Activated effector memory CD4-positive, alpha-beta T cell treated with Interleukin-2 at 50 U/mL for 16 hours (primary cell): ENCODE results near the gene HTRA1.
A peak's percentile ranks its signal among the peaks of the same experiment; 100 is the strongest.

Source experiments
- DNase-seq: peaks from one replicate; pipeline ENCODE4 v3.0.0-alpha.2; 2020

HTRA1 gene

GRCh38 chr10:122497241-122497640 lies 35.9 kb downstream of the HTRA1 start:
- DNase-seq, result no peak

GRCh38 chr10:122498521-122498920 lies 37.2 kb downstream of the HTRA1 start:
- no peak for DNase-seq

GRCh38 chr10:122499012-122499411 lies 37.7 kb downstream of the HTRA1 start:
- DNase-seq, result no peak

DNA sequence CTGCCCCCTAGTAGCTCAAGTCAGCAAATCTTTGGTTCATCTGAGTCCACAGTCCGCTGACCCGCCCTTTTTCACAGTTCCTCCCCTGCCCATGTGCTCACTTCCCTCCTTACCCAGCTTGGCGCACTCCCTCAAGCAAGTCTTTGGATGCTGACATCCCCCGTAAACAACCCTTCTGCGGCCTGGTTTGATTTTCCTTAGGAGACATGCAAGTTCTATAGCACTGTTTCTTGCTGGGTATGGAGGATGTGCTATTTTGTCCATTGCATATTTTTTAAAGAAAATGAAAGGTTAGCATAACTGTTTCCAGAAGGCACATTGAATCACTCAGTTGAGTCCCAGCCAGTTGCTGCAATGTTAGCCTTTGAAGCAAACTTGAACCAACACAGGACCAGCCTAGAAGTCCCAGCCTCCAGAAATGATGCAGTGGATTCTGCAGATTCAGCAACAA lies 38.2 kb downstream of the HTRA1 start:
- no peak for DNase-seq

DNA sequence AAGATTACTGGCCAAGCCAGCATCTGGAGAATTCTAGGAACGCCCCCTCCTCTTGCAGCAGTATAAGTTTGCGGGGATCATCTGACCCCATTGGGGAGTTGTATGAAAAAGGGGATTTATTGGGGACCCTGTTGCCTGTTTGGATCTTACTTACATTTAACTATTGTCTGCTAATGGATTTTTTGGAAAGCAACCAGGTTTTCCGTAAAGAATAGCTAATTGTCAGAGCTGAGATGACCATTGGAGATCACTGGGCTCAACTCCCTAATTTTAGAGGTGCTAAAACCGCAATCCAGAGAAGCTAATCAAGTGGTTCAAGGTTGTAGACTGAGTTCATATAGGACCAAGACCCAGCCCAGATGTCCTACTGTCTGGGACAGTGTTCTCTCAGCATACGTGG lies 38.8 kb downstream of the HTRA1 start:
- no peak for DNase-seq

GRCh38 chr10:122500726-122501125 lies 39.4 kb downstream of the HTRA1 start:
- DNase-seq, result no peak

GRCh38 chr10:122503012-122503411 lies 41.7 kb downstream of the HTRA1 start:
- no peak for DNase-seq

DNA sequence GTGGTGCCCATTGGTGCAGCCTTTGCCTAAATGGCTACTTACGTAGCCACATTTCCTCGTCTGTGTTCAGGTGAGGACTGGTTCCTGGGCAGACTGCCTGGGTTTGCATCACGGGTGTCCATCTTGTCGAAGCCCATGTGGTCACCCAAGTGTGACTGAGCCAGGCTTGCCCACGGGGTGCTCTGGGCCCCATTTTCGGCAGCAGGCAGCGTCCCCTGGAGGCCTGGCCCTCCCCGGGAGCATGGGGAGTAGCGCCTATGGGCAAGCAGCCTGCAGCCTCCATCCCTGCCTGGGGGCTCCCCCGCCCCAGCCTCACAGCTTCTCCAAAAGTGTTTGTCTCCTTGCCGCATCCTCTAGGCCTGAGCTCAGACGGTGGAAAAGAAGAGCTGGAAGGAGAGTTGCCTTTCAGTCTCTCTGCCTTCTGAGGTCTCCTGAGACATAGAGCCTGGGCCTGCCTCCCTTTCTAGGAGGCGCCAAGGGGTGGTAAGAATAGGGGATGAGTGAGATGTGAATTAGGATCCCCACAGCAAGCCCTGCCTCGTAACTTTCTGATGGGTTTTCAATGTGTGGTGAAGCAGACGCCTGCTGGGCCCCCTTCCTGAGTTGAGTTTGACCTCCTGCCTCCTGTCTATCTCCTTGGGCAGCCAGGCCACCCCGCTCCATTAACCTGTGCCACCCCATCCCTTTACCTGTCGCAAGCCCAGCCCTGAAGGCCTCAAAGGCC lies 42.7 kb downstream of the HTRA1 start:
- DNase-seq, result no peak

DNA sequence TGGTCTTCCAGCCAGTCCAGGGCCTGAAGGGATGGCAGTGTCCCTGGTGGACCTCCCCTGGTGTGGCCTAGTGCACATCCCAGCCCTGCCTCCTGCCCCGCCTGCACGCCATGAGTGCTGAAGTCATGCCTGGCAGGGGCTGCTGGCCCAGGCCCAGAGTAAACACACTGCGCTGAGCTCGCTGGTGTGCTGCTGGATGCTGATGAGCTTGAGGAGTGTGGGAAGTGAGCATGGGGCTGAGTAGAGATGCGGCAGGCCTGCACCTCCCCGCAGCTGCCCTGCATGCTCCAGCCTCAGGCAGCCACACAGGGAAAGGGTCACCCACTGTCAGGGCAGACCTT lies 43.2 kb downstream of the HTRA1 start:
- no peak for DNase-seq

DNA sequence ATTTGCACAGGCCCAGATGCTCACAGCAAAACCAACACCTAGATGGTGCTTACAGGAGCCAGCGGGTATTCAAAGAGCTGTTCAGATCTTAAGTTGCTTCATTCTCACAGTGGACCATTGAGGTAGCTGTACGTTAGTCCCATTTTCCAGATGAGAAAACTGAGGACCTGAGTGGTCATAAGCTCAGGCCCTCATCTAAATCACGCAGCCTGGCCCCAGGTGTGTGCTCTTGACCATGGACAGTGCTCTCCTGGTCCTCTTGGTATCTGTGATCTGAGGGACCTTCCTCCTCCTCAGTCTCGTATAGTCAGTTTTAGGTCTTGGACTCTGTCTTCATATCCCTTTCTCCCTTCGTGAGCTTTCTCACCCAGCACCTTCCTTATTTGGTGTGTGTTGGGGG lies 43.7 kb downstream of the HTRA1 start:
- DNase-seq, result no peak

- no peak for DNase-seq
Measured at GRCh38 chr10:122505885-122506645, 44.7 kb downstream of the HTRA1 start.

GRCh38 chr10:122507616-122508015 lies 46.3 kb downstream of the HTRA1 start:
- no peak for DNase-seq

GRCh38 chr10:122508021-122508420 lies 46.7 kb downstream of the HTRA1 start:
- DNase-seq, result no peak

GRCh38 chr10:122509323-122509722 lies 48.0 kb downstream of the HTRA1 start:
- DNase-seq, result no peak

DNA sequence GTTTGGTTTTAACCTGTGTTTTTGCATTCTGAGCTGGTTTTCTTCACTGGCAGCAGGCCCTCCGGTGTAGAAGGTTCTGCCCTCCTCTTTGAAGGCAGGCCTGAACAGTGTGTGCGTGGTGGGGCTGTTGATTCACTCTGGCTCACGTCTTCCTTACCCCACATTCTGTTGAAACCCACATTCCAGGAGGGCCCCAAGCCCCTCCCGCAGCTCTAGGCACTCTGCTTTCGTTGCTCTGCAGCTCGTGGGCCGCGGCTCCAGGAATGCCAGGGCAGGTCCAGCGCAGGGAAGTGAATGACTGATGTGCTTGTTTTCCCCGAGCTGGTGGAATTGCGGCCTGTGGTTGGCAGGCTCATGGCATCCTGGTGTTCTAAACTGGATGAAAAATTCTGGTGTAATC lies 49.0 kb downstream of the HTRA1 start:
- no peak for DNase-seq

- no peak for DNase-seq
Measured at GRCh38 chr10:122510736-122511135, 49.4 kb downstream of the HTRA1 start.

GRCh38 chr10:122513053-122513452 lies 51.7 kb downstream of the HTRA1 start:
- DNase-seq, result no peak

GRCh38 chr10:122514045-122514840 lies 52.9 kb downstream of the HTRA1 start:
- no peak for DNase-seq

DNA sequence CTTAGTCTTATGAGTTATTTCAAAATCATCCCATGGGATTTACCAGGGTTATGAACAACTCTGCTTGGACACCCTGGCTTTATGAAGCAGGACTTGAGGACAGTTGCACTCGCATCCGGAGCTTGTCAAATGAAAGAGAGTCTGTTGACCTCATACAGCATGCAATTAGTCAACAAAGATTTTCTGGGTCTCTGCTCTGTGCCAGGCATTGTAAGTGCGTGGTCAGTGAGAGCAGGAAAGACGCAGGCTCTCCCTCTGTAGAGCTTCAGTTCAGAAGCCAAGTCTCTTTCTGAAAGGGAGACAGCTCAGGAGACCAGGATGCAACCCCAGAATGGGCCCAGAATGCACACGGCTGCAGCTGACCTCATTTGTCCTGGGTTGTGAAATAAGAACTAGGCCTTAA lies 53.7 kb downstream of the HTRA1 start:
- no peak for DNase-seq

GRCh38 chr10:122515588-122516231 lies 54.4 kb downstream of the HTRA1 start:
- peak; percentile 74 for DNase-seq

- no peak for DNase-seq
Measured at GRCh38 chr10:122516734-122517133, 55.4 kb downstream of the HTRA1 start.

GRCh38 chr10:122519144-122519543 lies 57.8 kb downstream of the HTRA1 start:
- DNase-seq, result no peak

GRCh38 chr10:122519873-122520272 lies 58.5 kb downstream of the HTRA1 start:
- DNase-seq, result no peak
